Large intestine (tissue), 3 donors: Measurements from ENCODE around the gene ZBTB34. TPM values are rescaled to one million over a fixed set of nuclear protein-coding genes. Genes with fewer than 3 reads are reported as not detected.

Experiments used
- DNase-seq, 2 donors: peaks; one replicate each; pipeline versions ENCODE4 v3.0.0 to v3.0.0-alpha.2; 2013
- H3K27ac ChIP-seq: one replicate; pipeline ENCODE4 v1.5.1; 2013; ENCODE audit warnings: low read length
- H3K27me3 ChIP-seq: 2 replicates; pipeline ENCODE4 v1.6.1; 2013; ENCODE audit warnings: low read length; ENCODE audit not compliant: control insufficient read depth, insufficient read depth
- H3K36me3 ChIP-seq: 2 replicates; pipeline ENCODE4 v1.6.1; 2013; ENCODE audit warnings: low read length; ENCODE audit not compliant: control insufficient read depth, insufficient read depth
- H3K4me1 ChIP-seq: one replicate; pipeline ENCODE4 v1.6.1; 2013; ENCODE audit warnings: low read length; ENCODE audit not compliant: control insufficient read depth, insufficient read depth
- H3K4me3 ChIP-seq: one replicate; pipeline ENCODE4 v1.5.1; 2013; ENCODE audit warnings: low read length
- H3K9me3 ChIP-seq: one replicate; pipeline ENCODE4 v1.6.1; 2013; ENCODE audit warnings: mild to moderate bottlenecking, low read depth, low read length, moderate library complexity; ENCODE audit not compliant: control insufficient read depth
- WGBS: methylation state at CpG from one replicate; pipeline ENCODE4 v1.1.5; 2013; ENCODE audit warnings: low lambda C conversion rate; ENCODE audit not compliant: insufficient coverage; 5-methylcytosine and 5-hydroxymethylcytosine counted together
- polyA plus RNA-seq: library from polyadenylated mRNA; unstranded; fragments of 120-200 nt; gene quantifications from one replicate; pipeline ENCODE4 v1.2.1, GENCODE V29; 2013

The ZBTB34 gene
- polyA plus RNA-seq, 1 donor = 14.6 TPM

- WGBS = 14% methylated on average over 2 of the region's 15 CpGs
- DNase-seq = peak; percentile 71 to 88
- peak overlapping the region; percentile 94 for H3K27ac ChIP-seq
These were observed 55.6 kb downstream of the ZBTB34 start for GRCh38 chr9:126915846-126916543.

GRCh38 chr9:126916909-126917308 lies 56.5 kb downstream of the ZBTB34 start:
- Histone ChIP-seq H3K4me3 (peak overlapping the region; percentile 1), H3K4me1 (peaks cover 42% of the 10 kb centered on the region), H3K27ac (peak overlapping the region; percentile 94), H3K36me3 (peaks cover 7% of the 10 kb centered on the region), H3K27me3 (no peaks in the 10 kb centered on the region), H3K9me3 (no peaks in the 10 kb centered on the region)
- WGBS = no CpG with 5 or more reads among the region's 2 CpGs
- DNase-seq = peak in 1 of 2 donors; percentile 28

More at GRCh38 chr9:126915846-126916543, 55.6 kb downstream of the ZBTB34 start:
- H3K36me3 ChIP-seq = peaks cover 5% of the 10 kb centered on the region
- peaks cover 42% of the 10 kb centered on the region for H3K4me1 ChIP-seq
- no peaks in the 10 kb centered on the region for H3K9me3 ChIP-seq
- H3K27me3 ChIP-seq = no peaks in the 10 kb centered on the region
- peak overlapping the region; percentile 73 for H3K4me3 ChIP-seq

GRCh38 chr9:126919193-126919592 lies 58.8 kb downstream of the ZBTB34 start:
- DNase-seq = peak; percentile 68 to 88
- peak overlapping the region; percentile 78 for H3K27ac ChIP-seq
- WGBS = no CpG with 5 or more reads among the region's 1 CpG
- no peaks in the 10 kb centered on the region for H3K9me3 ChIP-seq
- H3K27me3 ChIP-seq = no peaks in the 10 kb centered on the region
- peaks cover 7% of the 10 kb centered on the region for H3K36me3 ChIP-seq
- H3K4me3 ChIP-seq = no peak overlapping the region
- H3K4me1 ChIP-seq = peaks cover 42% of the 10 kb centered on the region

DNA sequence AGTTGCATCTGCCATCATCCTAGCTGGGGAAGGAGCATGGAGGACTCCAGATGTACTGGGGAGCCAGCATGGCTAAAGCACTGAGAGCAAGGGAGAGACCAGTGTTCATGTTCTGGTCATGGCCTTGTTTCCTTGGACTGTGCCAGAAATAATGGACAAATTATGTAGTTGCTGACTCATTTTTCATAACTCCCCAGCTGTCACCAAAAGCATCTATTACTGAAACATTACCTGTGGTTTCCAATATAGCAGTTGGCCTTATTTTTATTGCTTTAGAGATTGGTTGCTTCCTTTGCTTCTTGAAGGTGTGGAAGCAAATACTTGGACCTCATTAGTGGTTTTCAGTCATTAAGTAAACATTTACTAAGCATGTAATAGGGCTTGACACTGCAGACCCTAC lies 65.4 kb downstream of the ZBTB34 start:
- no peaks in the 10 kb centered on the region for H3K27me3 ChIP-seq
- peaks cover 5% of the 10 kb centered on the region for H3K4me1 ChIP-seq
- no peaks in the 10 kb centered on the region for H3K9me3 ChIP-seq
- peaks cover 5% of the 10 kb centered on the region for H3K36me3 ChIP-seq
- no peak overlapping the region for H3K27ac ChIP-seq
- no peak for DNase-seq
- no peak overlapping the region for H3K4me3 ChIP-seq

DNA sequence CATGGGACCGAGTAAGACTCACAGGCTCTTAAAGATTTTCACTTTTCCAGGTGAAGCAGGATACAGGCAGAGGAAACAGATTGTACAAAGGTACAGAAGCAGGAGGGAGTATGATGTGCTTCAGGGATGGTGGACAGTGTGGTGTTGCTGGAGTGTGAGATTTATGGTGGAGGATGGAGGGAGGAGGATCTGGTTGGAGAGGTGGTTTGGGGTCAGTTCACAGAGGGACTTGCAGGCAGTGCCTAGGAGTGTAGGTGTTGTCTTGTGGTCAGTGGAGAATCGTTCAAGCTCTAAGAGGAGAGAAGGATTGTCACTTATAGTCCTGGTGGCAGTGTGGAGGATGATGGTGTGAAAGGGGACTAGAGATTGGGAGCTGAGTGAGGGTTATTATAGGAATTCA lies 65.9 kb downstream of the ZBTB34 start:
- DNase-seq = no peak
- peaks cover 4% of the 10 kb centered on the region for H3K36me3 ChIP-seq
- peaks cover 5% of the 10 kb centered on the region for H3K4me1 ChIP-seq
- H3K9me3 ChIP-seq = no peaks in the 10 kb centered on the region
- H3K4me3 ChIP-seq = no peak overlapping the region
- WGBS = no CpG with 5 or more reads among the region's 2 CpGs
- no peaks in the 10 kb centered on the region for H3K27me3 ChIP-seq
- no peak overlapping the region for H3K27ac ChIP-seq

DNA sequence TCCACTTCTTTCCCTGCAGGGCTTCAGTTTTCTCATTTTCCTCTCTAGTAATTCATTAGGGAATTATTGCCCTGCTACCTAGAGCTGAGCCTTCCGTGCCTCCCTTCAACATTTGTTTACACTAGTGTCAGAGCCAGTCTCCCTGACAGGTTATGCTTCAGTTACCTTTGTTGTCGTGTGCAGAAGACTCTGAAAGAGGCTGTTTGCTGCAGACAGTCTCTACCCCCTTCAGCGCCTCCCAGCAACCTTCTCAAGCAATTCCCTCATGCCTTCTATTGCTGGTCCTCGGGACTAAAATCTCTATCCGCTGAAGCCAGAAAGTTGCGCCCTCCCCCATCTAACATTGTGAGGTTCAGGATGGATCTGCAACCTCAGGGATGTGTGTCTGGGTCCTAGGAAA lies 67.0 kb downstream of the ZBTB34 start:
- Histone ChIP-seq H3K27me3 (no peaks in the 10 kb centered on the region), H3K36me3 (peaks cover 4% of the 10 kb centered on the region), H3K27ac (no peak overlapping the region), H3K4me1 (peaks cover 5% of the 10 kb centered on the region), H3K4me3 (no peak overlapping the region), H3K9me3 (no peaks in the 10 kb centered on the region)
- no CpG with 5 or more reads among the region's 6 CpGs for WGBS
- no peak for DNase-seq

DNA sequence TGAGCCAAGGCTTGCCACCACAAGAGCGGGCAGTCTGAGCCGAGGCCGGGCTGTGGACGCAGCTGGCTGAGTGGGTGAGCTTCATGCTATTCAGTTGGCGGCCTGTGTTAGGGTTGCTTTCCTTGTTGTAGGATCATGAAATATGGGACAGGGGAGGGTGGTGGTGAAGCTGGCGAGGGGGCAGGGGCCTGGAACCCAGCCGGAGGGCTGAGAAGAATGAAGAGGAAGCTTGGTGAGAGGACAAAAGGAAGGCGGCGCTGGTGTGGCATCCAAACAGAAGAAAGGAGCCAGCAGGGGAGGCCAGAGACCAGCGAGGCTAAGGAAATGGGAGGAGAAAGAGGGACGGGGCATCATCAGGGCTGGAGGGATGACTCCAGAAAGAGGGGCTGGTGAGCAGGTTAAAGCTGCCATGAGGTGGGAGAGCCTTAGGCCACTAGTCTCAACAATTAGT lies 72.5 kb downstream of the ZBTB34 start:
- Histone ChIP-seq H3K27me3 (no peaks in the 10 kb centered on the region), H3K27ac (no peak overlapping the region), H3K4me1 (no peaks in the 10 kb centered on the region), H3K9me3 (no peaks in the 10 kb centered on the region), H3K36me3 (peaks cover 4% of the 10 kb centered on the region), H3K4me3 (no peak overlapping the region)
- no peak for DNase-seq
- 100% methylated on average over 1 of the region's 11 CpGs for WGBS

DNA sequence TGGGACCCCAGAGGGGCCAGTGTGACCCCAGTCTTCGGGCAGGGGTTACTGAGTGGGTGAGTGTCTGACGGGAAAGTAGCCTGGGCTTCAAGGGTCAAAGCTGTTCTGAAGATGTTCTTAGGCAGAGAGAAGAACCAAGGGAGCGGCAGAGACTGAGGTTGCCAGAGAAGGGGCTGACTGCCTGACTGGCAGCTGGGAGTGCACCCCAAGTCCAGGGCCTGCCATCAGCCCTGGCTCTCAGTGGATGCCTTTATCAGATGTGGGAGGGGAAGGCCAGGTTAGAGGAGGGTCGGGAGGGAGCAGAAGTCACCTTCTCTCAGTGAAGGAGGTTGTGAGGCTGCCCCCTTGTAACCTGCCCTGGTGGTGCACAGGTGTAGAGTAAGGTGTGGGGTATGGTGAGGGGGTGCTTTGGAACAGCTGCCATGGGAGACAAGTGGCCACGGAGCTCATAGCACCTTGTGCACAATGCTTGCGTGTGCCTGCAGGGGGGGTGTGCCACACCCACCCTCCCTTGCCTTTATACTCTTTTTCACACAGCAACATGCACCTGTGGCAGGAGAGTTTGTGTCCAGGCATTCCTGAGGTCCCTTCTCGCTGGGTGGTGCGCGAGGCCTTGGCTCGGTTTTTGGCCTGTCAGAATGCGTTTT lies 73.0 kb downstream of the ZBTB34 start:
- WGBS = 100% methylated on average over 1 of the region's 11 CpGs
- no peaks in the 10 kb centered on the region for H3K4me1 ChIP-seq

DNA sequence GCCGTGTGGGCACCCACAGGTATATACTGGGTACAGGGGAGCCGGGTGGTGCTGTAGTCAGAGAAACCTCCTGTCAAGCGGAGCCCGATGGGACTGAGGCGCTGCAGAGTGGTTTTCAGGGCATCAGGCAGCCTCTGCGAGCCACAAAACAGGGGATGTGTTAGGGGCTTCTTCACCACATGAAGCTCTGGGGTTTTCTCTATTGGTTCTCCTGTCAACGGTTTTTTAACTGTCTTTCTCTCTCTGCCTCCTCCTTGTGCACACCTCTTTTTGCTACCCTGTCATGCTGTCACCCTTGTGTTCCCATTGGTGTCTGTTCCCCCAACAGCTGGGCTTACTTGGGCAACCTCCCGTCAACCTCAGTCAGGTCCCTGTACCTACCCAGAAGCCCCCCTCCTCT lies 74.0 kb downstream of the ZBTB34 start:
- Histone ChIP-seq H3K36me3 (peaks cover 4% of the 10 kb centered on the region), H3K9me3 (no peaks in the 10 kb centered on the region), H3K27ac (no peak overlapping the region), H3K4me3 (no peak overlapping the region), H3K4me1 (peaks cover 9% of the 10 kb centered on the region), H3K27me3 (no peaks in the 10 kb centered on the region)
- no peak for DNase-seq
- WGBS = 93% methylated on average over 2 of the region's 8 CpGs

More for the DNA sequence above, 73.0 kb downstream of the ZBTB34 start:
- H3K27ac ChIP-seq = no peak overlapping the region
- no peaks in the 10 kb centered on the region for H3K9me3 ChIP-seq
- no peak for DNase-seq
- no peaks in the 10 kb centered on the region for H3K27me3 ChIP-seq
- H3K36me3 ChIP-seq = peaks cover 4% of the 10 kb centered on the region
- H3K4me3 ChIP-seq = no peak overlapping the region
